Panc1 (cell line): ENCODE results near the gene POLR1H. TPM values are rescaled to one million over a fixed set of nuclear protein-coding genes. Genes with fewer than 3 reads are reported as not detected.

Experiments
- ATAC-seq: fragments of 200-7000 bp; cut with Tn5 transposase; 2 replicates; pipeline ENCODE4 v1.9.1; 2020; ENCODE audit warnings: mild to moderate bottlenecking, moderate library complexity
- BruUV-seq: library from RNA; stranded (reverse); fragments of 400-500 nt; replicated peaks from 2 replicates; lab custom pipeline; 2021; lab: Mats Ljungman, UMichigan
- CTCF ChIA-PET: fragments of 300-600 bp; sonication (Branson Sonifier 250); formaldehyde crosslinking; loops from one replicate; lab custom pipeline; 2022; ENCODE audit warnings: antibody characterized with exemption; lab: Charles Lee
- POLR2A ChIA-PET: fragments of 300-600 bp; sonication (Branson Sonifier 250); formaldehyde crosslinking; loops from one replicate; lab custom pipeline; 2022; ENCODE audit warnings: antibody characterized with exemption; lab: Charles Lee
- DNase-seq: peaks from one replicate; pipeline ENCODE4 v3.0.0-alpha.2; 2010; ENCODE audit warnings: low read depth, low spot score
- H3K27ac ChIP-seq: 2 replicates; pipeline ENCODE4 v1.5.1; 2011; ENCODE audit warnings: mild to moderate bottlenecking, low read length, inconsistent platforms
- H3K27me3 ChIP-seq: fragments of 200-500 bp; sonication (Bioruptor generic); 2 replicates; pipeline ENCODE4 v1.6.0; 2014; ENCODE audit warnings: low read length, inconsistent platforms; ENCODE audit not compliant: control insufficient read depth, insufficient read depth
- H3K36me3 ChIP-seq: fragments of 200-500 bp; sonication (Bioruptor generic); 2 replicates; pipeline ENCODE4 v1.5.1; 2014; ENCODE audit warnings: inconsistent platforms, mild to moderate bottlenecking, low read length, moderate library complexity; ENCODE audit not compliant: control insufficient read depth, insufficient read depth
- H3K4me1 ChIP-seq: 2 replicates; pipeline ENCODE4 v1.5.1; 2011; ENCODE audit warnings: inconsistent platforms, mild to moderate bottlenecking, low read length, moderate library complexity; ENCODE audit not compliant: control insufficient read depth, insufficient read depth
- H3K4me3 ChIP-seq, 2 experiments: 2 replicates each; pipeline ENCODE4 v1.5.1; 2011 to 2012; ENCODE audit warnings: low read depth in 2 of 2, low read length in 2 of 2, mild to moderate bottlenecking in 2 of 2, inconsistent platforms in 1 of 2, moderate library complexity in 1 of 2
- H3K9me3 ChIP-seq: fragments of 200-500 bp; sonication (Bioruptor generic); 2 replicates; pipeline ENCODE4 v1.5.1; 2014; ENCODE audit warnings: low read depth, mild to moderate bottlenecking, inconsistent platforms, low read length, moderate library complexity; ENCODE audit not compliant: control insufficient read depth, insufficient read depth
- POLR2AphosphoS5 ChIP-seq: IDR thresholded peaks from 2 replicates; pipeline ENCODE4 v1.6.1; 2012; ENCODE audit warnings: mild to moderate bottlenecking, low read depth, low read length, moderate library complexity
- SIN3A ChIP-seq: IDR thresholded peaks from 2 replicates; pipeline ENCODE4 v1.6.1; 2012; ENCODE audit warnings: low read depth, mild to moderate bottlenecking, low read length, moderate library complexity, borderline replicate concordance; ENCODE audit not compliant: insufficient read depth
- TCF7L2 ChIP-seq: IDR thresholded peaks from 2 replicates; pipeline ENCODE4 v1.6.1; 2011; ENCODE audit warnings: mild to moderate bottlenecking, low read depth, low read length, inconsistent platforms
- in situ Hi-C: cut with HindIII; loops from 2 replicates; pipeline ENCODE4 v1.10.0; 2016; ENCODE audit warnings: low sequenced_read_pairs, low pct_unique_long_range_greater_than_20kb
- intact Hi-C: fragments of 100-400 bp; cut with micrococcal nuclease; formaldehyde crosslinking; loops from one replicate; pipeline ENCODE4 v1.10.0; 2022; ENCODE audit not compliant: unreplicated experiment
- total RNA-seq: library from RNA; stranded (reverse); gene quantifications from one replicate; pipeline ENCODE4 v1.2.1, GENCODE V29; 2021; ENCODE audit not compliant: unreplicated experiment
- TF ChIP-seq, protein P1 (sequence below): fragments of 450-650 bp; IDR thresholded peaks from 2 replicates; pipeline ENCODE4 v1.5.1; 2017; ENCODE audit warnings: mild to moderate bottlenecking
- TF ChIP-seq, protein P2 (sequence below), 2 experiments: IDR thresholded peaks; 2 replicates each; pipeline ENCODE4 v1.6.1; 2011 to 2012; ENCODE audit warnings: low read depth in 2 of 2, control low read depth in 1 of 2, low read length in 1 of 2, mild to moderate bottlenecking in 1 of 2, moderate library complexity in 1 of 2; ENCODE audit not compliant: insufficient read depth in 1 of 2

Gene POLR1H
- total RNA-seq, 1 experiment from 2014 or later = 24.9 TPM

- Histone ChIP-seq H3K9me3 (no peaks in the 10 kb centered on the region), H3K4me3 (no peak overlapping the region), H3K27ac (no peak overlapping the region), H3K36me3 (no peaks in the 10 kb centered on the region), H3K27me3 (no peaks in the 10 kb centered on the region), H3K4me1 (no peaks in the 10 kb centered on the region)
- CTCF ChIA-PET = no interaction called here
- POLR2A ChIA-PET = interaction anchor here (0.7 kb wide), 1 partner anchor 353 kb away, joined by 3 read pairs; no protein-coding TSS in a partner anchor
- ATAC-seq = no peak
- intact Hi-C loops = no loop called here
- TF ChIP-seq TCF7L2 = no peak
- TF ChIP-seq POLR2AphosphoS5 = no peak
- TF ChIP-seq, protein P1, sequence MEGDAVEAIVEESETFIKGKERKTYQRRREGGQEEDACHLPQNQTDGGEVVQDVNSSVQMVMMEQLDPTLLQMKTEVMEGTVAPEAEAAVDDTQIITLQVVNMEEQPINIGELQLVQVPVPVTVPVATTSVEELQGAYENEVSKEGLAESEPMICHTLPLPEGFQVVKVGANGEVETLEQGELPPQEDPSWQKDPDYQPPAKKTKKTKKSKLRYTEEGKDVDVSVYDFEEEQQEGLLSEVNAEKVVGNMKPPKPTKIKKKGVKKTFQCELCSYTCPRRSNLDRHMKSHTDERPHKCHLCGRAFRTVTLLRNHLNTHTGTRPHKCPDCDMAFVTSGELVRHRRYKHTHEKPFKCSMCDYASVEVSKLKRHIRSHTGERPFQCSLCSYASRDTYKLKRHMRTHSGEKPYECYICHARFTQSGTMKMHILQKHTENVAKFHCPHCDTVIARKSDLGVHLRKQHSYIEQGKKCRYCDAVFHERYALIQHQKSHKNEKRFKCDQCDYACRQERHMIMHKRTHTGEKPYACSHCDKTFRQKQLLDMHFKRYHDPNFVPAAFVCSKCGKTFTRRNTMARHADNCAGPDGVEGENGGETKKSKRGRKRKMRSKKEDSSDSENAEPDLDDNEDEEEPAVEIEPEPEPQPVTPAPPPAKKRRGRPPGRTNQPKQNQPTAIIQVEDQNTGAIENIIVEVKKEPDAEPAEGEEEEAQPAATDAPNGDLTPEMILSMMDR = no peak
- no peak for TF ChIP-seq SIN3A
- TF ChIP-seq, protein P2, sequence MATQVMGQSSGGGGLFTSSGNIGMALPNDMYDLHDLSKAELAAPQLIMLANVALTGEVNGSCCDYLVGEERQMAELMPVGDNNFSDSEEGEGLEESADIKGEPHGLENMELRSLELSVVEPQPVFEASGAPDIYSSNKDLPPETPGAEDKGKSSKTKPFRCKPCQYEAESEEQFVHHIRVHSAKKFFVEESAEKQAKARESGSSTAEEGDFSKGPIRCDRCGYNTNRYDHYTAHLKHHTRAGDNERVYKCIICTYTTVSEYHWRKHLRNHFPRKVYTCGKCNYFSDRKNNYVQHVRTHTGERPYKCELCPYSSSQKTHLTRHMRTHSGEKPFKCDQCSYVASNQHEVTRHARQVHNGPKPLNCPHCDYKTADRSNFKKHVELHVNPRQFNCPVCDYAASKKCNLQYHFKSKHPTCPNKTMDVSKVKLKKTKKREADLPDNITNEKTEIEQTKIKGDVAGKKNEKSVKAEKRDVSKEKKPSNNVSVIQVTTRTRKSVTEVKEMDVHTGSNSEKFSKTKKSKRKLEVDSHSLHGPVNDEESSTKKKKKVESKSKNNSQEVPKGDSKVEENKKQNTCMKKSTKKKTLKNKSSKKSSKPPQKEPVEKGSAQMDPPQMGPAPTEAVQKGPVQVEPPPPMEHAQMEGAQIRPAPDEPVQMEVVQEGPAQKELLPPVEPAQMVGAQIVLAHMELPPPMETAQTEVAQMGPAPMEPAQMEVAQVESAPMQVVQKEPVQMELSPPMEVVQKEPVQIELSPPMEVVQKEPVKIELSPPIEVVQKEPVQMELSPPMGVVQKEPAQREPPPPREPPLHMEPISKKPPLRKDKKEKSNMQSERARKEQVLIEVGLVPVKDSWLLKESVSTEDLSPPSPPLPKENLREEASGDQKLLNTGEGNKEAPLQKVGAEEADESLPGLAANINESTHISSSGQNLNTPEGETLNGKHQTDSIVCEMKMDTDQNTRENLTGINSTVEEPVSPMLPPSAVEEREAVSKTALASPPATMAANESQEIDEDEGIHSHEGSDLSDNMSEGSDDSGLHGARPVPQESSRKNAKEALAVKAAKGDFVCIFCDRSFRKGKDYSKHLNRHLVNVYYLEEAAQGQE (IDR thresholded peaks at IDR 0.05; ENCODE audit: insufficient read depth in 1 of 2, low read depth in 2 of 2, low read length in 1 of 2) = no peak
- BruUV-seq = no TSS peak
- in situ Hi-C loops = no loop called here
- DNase-seq = no peak
These were observed 41.2 kb upstream of the POLR1H start for GRCh38 chr6:30019819-30020218.

- TF ChIP-seq, protein P2 (IDR thresholded peaks at IDR 0.05; ENCODE audit: insufficient read depth in 1 of 2, low read depth in 2 of 2, low read length in 1 of 2) = no peak
- TF ChIP-seq POLR2AphosphoS5 (no peak), TCF7L2 (no peak), SIN3A (no peak)
- TF ChIP-seq, protein P1 = no peak
- Histone ChIP-seq H3K4me1 (no peaks in the 10 kb centered on the region), H3K27ac (no peak overlapping the region), H3K27me3 (no peaks in the 10 kb centered on the region), H3K4me3 (no peak overlapping the region), H3K36me3 (no peaks in the 10 kb centered on the region), H3K9me3 (no peaks in the 10 kb centered on the region)
- POLR2A ChIA-PET = interaction anchor here (0.7 kb wide), 1 partner anchor 354 kb away, joined by 3 read pairs; no protein-coding TSS in a partner anchor
- DNase-seq (no peak), ATAC-seq (no peak)
- no TSS peak for BruUV-seq
- intact Hi-C loops = no loop called here
- CTCF ChIA-PET = no interaction called here
- in situ Hi-C loops = no loop called here
These were observed 40.4 kb upstream of the POLR1H start for GRCh38 chr6:30020626-30021025.
